WTC11 (cell line): ENCODE data around the gene MIS18BP1.

Source experiments
- CTCF ChIP-seq: fragments of 200-600 bp; IDR thresholded peaks from 2 replicates; pipeline ENCODE4 v1.8.0; 2022; ENCODE audit warnings: antibody characterized with exemption
- ERG ChIP-seq: fragments of 250-450 bp; sonication (Bioruptor Pico); IDR thresholded peaks from 2 replicates; pipeline ENCODE4 v1.8.0; 2021; ENCODE audit warnings: mild to moderate bottlenecking
- ZNF512 ChIP-seq: sonication (generic); formaldehyde crosslinking; IDR thresholded peaks from 2 replicates; pipeline ENCODE4 v1.8.1; 2022; ENCODE audit warnings: missing genetic modification reagents, borderline replicate concordance

GRCh38 chr14:45247427-45247826 is 5.6 kb downstream of the MIS18BP1 start:
- TF ChIP-seq CTCF: no peak
- no peak for TF ChIP-seq ZNF512
- TF ChIP-seq ERG (CRISPR knock-in tag): no peak
